ENCODE results near the gene BBS5.
"Not testable (repeated sequence)": the region's sequence is repeated elsewhere in the genome, so short reads cannot be mapped to it uniquely, and the experiment has no call there.

Gene BBS5

GRCh38 chr2:169479257-169480078, at the start of gene BBS5:
Gene BBS5 (plus strand): TSS chr2:169479494. CDS start chr2:169479554, 60 bp downstream.
- DNase-seq (ENCODE audit: low spot score) = peak; percentile 80

GRCh38 chr2:169431772-169432171, 47.5 kb upstream of the BBS5 start:
- DNase-seq (ENCODE audit: low spot score) = not testable (repeated sequence)

GRCh38 chr2:169434236-169434635, 45.1 kb upstream of the BBS5 start:
- not testable (repeated sequence) for DNase-seq (ENCODE audit: low spot score)

GRCh38 chr2:169438466-169439072, 40.7 kb upstream of the BBS5 start:
- no peak for DNase-seq (ENCODE audit: low spot score)

GRCh38 chr2:169439900-169440299, 39.4 kb upstream of the BBS5 start:
- no peak for DNase-seq (ENCODE audit: low spot score)

- no peak for DNase-seq (ENCODE audit: low spot score)
Measured at GRCh38 chr2:169446452-169446851, 32.8 kb upstream of the BBS5 start.

GRCh38 chr2:169448316-169448715, 31.0 kb upstream of the BBS5 start:
- DNase-seq (ENCODE audit: low spot score) = no peak

GRCh38 chr2:169448865-169449264, 30.4 kb upstream of the BBS5 start:
- no peak for DNase-seq (ENCODE audit: low spot score)

- DNase-seq (ENCODE audit: low spot score) = peak; percentile 8
Measured at GRCh38 chr2:169452080-169452479, 27.2 kb upstream of the BBS5 start.

- not testable (repeated sequence) for DNase-seq (ENCODE audit: low spot score)
Measured at GRCh38 chr2:169453044-169453443, 26.2 kb upstream of the BBS5 start.

- DNase-seq (ENCODE audit: low spot score) = no peak
Measured at GRCh38 chr2:169461143-169461542, 18.2 kb upstream of the BBS5 start.

- DNase-seq (ENCODE audit: low spot score) = peak; percentile 37
Measured at GRCh38 chr2:169462896-169463695, 16.2 kb upstream of the BBS5 start.

GRCh38 chr2:169464466-169464865, 14.8 kb upstream of the BBS5 start:
- no peak for DNase-seq (ENCODE audit: low spot score)

GRCh38 chr2:169464882-169465281, 14.4 kb upstream of the BBS5 start:
- no peak for DNase-seq (ENCODE audit: low spot score)

- no peak for DNase-seq (ENCODE audit: low spot score)
Measured at GRCh38 chr2:169468841-169469240, 10.5 kb upstream of the BBS5 start.

- no peak for DNase-seq (ENCODE audit: low spot score)
Measured at GRCh38 chr2:169469952-169470572, 9.2 kb upstream of the BBS5 start.

- no peak for DNase-seq (ENCODE audit: low spot score)
Measured at GRCh38 chr2:169472249-169472648, 7.0 kb upstream of the BBS5 start.

GRCh38 chr2:169476459-169476858, 2.8 kb upstream of the BBS5 start:
- no peak for DNase-seq (ENCODE audit: low spot score)

- peak; percentile 9 for DNase-seq (ENCODE audit: low spot score)
Measured at GRCh38 chr2:169478339-169478738, 955 bp upstream of the BBS5 start.

- DNase-seq (ENCODE audit: low spot score) = no peak
Measured at GRCh38 chr2:169478745-169479256, 493 bp upstream of the BBS5 start.

- DNase-seq (ENCODE audit: low spot score) = peak; percentile 14
Measured at GRCh38 chr2:169480079-169480465, 778 bp downstream of the BBS5 start.

- no peak for DNase-seq (ENCODE audit: low spot score)
Measured at GRCh38 chr2:169485650-169486138, 6.4 kb downstream of the BBS5 start.

Data from hepatic stellate cell (primary cell).